Adrenal gland (tissue), 12 donors: ENCODE measurements around the gene SEL1L2. TPM values are rescaled to one million over a fixed set of nuclear protein-coding genes. Genes with fewer than 3 reads are reported as not detected.
A peak's percentile ranks its signal among the peaks of the same experiment; 100 is the strongest.

Source experiments
- DNase-seq, 7 donors: peaks; one replicate each; pipeline ENCODE4 v3.0.0-alpha.2; 2019 to 2020
- H3K27ac ChIP-seq, 5 donors: fragments of 200-600 bp; sonication (generic) in 4 of 5; 1 replicate in 3 of 5; 2 replicates in 2 of 5; pipeline versions ENCODE4 v1.5.1 to v1.8.0; 2016 to 2020; ENCODE audit warnings: mild to moderate bottlenecking in 1 of 5
- H3K27me3 ChIP-seq: fragments of 200-600 bp; 2 replicates; pipeline ENCODE4 v1.8.0; 2021
- H3K36me3 ChIP-seq, 2 donors: fragments of 200-600 bp; replicated peaks in 1 of 2; 1 replicate in 1 of 2; 2 replicates in 1 of 2; pipeline versions ENCODE4 v1.5.1 to v1.8.0; 2018 to 2022
- H3K4me1 ChIP-seq, 2 donors: fragments of 200-600 bp; replicated peaks in 1 of 2; 1 replicate in 1 of 2; 2 replicates in 1 of 2; pipeline versions ENCODE4 v1.5.1 to v1.8.0; 2018 to 2021
- H3K4me3 ChIP-seq, 4 donors: fragments of 200-600 bp; sonication (generic) in 3 of 4; one replicate each; pipeline ENCODE4 v1.5.1; 2016 to 2018
- H3K9me3 ChIP-seq, 3 donors: fragments of 200-600 bp; sonication (generic) in 1 of 3; replicated peaks in 1 of 3; 1 replicate in 2 of 3; 2 replicates in 1 of 3; pipeline versions ENCODE4 v1.5.1 to v1.8.0; 2016 to 2021
- CTCF ChIP-seq, 6 experiments: fragments of 450-650 bp in 4 of 6; fragments of 200-600 bp in 2 of 6; sonication (generic) in 1 of 6; IDR thresholded peaks; 1 replicate in 5 of 6; 2 replicates in 1 of 6; pipeline versions ENCODE4 v1.5.1 to v1.8.0; 2016 to 2021; ENCODE audit warnings: antibody characterized with exemption in 6 of 6, mild to moderate bottlenecking in 2 of 6, moderate library complexity in 1 of 6
- POLR2A ChIP-seq, 2 donors: fragments of 450-650 bp; IDR thresholded peaks; one replicate each; pipeline ENCODE4 v1.6.1; 2017; ENCODE audit warnings: antibody characterized with exemption in 2 of 2, mild to moderate bottlenecking in 2 of 2, moderate library complexity in 1 of 2
- WGBS, 4 donors: extraction: QIAGEN DNeasy Blood & Tissue Kit in 2 of 4; methylation state at CpG; one replicate each; pipeline versions ENCODE4 v1.1.5 to v1.1.7; 2013 to 2017; 5-methylcytosine and 5-hydroxymethylcytosine counted together
- intact Hi-C, 2 donors: fragments of 100-400 bp; cut with DNase I; formaldehyde crosslinking; loops; one replicate each; pipeline versions ENCODE4 v1.14.1 to v1.15.0; 2022 to 2023
- polyA plus RNA-seq, 3 donors: library from polyadenylated mRNA; stranded (reverse); fragments of 200-250 nt in 2 of 3; fragments of 350-450 nt in 1 of 3; fragmentation: Illumina TruSeq in 1 of 3; extraction: RNeasy Lipid Tissue Mini Kit (QIAGEN cat#74804) in 1 of 3; gene quantifications; one replicate each; pipeline ENCODE4 v1.2.3, GENCODE V29; 2013 to 2014
- total RNA-seq, 9 donors: library from RNA; depleted of rRNA in 4 of 9; stranded (reverse); fragments of >200 nt in 4 of 9; fragments of 120-200 nt in 1 of 9; fragmentation: NEBNext Ultra II Directional in 1 of 9; extraction: Animal tissue kit (Norgen Biotek cat#: 25700) in 1 of 9; gene quantifications; one replicate each; pipeline versions ENCODE4 v1.1.0 to v1.2.4, GENCODE V29; 2013 to 2023
- donor health status: healthy with polysubstance abuse.
- donor health status: Bipolar disorder and iron deficiency.
- donor health status: DM: yes; HTN: yes; CAD: no.
- donor health status: DM: no; HTN: no; CAD: no.
- donor health status: DM: no; HTN: no; CAD: no.
- donor health status: DM: yes; HTN: yes; CAD: no.

Gene SEL1L2
- total and polyA plus RNA-seq, 12 donors: 0.22 to 2.3 (median 0.43) TPM; not detected in 8

GRCh38 chr20:13865791-13866351 is 124.5 kb downstream of the SEL1L2 start:
- Histone ChIP-seq H3K27ac (no peak overlapping the region), H3K4me3 (no peak overlapping the region), H3K9me3 (no peaks in the 10 kb centered on the region), H3K27me3 (no peaks in the 10 kb centered on the region), H3K36me3 (no peaks in the 10 kb centered on the region), H3K4me1 (peaks cover 5 to 14% of the 10 kb centered on the region in 2 donors)
- intact Hi-C loops: no loop called here
- WGBS, 4 donors: 13 to 23% (median 20%) methylated on average over 5 of the region's 5 CpGs
- peak in 5 of 7 donors; percentile 14 to 37 (median 24) for DNase-seq
- TF ChIP-seq CTCF (IDR thresholded peaks at IDR 0.05) (no peak), POLR2A (IDR thresholded peaks at IDR 0.05) (no peak)

- intact Hi-C loops: no loop called here
- Histone ChIP-seq H3K27me3 (no peaks in the 10 kb centered on the region), H3K9me3 (no peaks in the 10 kb centered on the region), H3K4me3 (no peak overlapping the region), H3K27ac (no peak overlapping the region), H3K4me1 (peaks cover 5 to 14% of the 10 kb centered on the region in 2 donors), H3K36me3 (no peaks in the 10 kb centered on the region)
- WGBS, 4 donors: 86 to 95% (median 89%) methylated on average over 2 of the region's 2 CpGs
- no peak for DNase-seq
- TF ChIP-seq CTCF (IDR thresholded peaks at IDR 0.05) (no peak), POLR2A (IDR thresholded peaks at IDR 0.05) (no peak)
These were observed 125.3 kb downstream of the SEL1L2 start for GRCh38 chr20:13865156-13865555.

GRCh38 chr20:13863244-13863643 is 127.2 kb downstream of the SEL1L2 start:
- H3K4me3 ChIP-seq: no peak overlapping the region
- no peaks in the 10 kb centered on the region for H3K9me3 ChIP-seq
- no peak overlapping the region for H3K27ac ChIP-seq
- intact Hi-C loops: no loop called here
- H3K27me3 ChIP-seq: no peaks in the 10 kb centered on the region
- H3K36me3 ChIP-seq: no peaks in the 10 kb centered on the region
- TF ChIP-seq CTCF (IDR thresholded peaks at IDR 0.05): no peak
- TF ChIP-seq POLR2A (IDR thresholded peaks at IDR 0.05): no peak
- DNase-seq: no peak
- 33 to 91% (median 79%) methylated on average over 1 of the region's 1 CpG; no CpG with 5 or more reads in 1 of the 4 donors for WGBS, 4 donors
- H3K4me1 ChIP-seq: peaks cover 5 to 14% of the 10 kb centered on the region in 2 donors

- TF ChIP-seq CTCF (IDR thresholded peaks at IDR 0.05): no peak
- TF ChIP-seq POLR2A (IDR thresholded peaks at IDR 0.05): no peak
- Histone ChIP-seq H3K4me3 (no peak overlapping the region), H3K4me1 (peaks cover 5 to 14% of the 10 kb centered on the region in 2 donors), H3K27me3 (no peaks in the 10 kb centered on the region), H3K27ac (no peak overlapping the region), H3K9me3 (no peaks in the 10 kb centered on the region), H3K36me3 (no peaks in the 10 kb centered on the region)
- no peak for DNase-seq
- WGBS, 4 donors: 74 to 83% (median 77%) methylated on average over 2 of the region's 2 CpGs
- intact Hi-C loops: no loop called here
These were observed 128.2 kb downstream of the SEL1L2 start for GRCh38 chr20:13862245-13862644.
